Measurements from ENCODE around the gene GNG8.

DNA sequence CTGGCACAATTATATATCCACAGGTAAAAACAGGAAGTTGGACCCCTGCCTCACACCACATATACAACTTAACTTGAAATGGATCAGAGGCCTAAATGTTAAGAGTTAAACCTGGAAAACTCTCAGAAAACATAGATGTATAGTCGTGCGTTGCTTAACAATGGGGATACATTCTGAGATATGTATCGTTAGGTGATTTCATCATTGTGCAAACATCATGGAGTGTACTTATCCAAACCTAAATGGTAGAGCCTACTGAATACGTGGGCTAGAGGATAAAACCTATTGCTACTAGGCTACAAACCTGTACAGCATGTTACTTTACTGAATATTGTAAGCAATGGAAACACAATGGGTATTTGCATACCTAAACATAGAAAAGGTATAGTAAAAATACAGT lies 49.7 kb downstream of the GNG8 start:
- TF ChIP-seq, protein P1, sequence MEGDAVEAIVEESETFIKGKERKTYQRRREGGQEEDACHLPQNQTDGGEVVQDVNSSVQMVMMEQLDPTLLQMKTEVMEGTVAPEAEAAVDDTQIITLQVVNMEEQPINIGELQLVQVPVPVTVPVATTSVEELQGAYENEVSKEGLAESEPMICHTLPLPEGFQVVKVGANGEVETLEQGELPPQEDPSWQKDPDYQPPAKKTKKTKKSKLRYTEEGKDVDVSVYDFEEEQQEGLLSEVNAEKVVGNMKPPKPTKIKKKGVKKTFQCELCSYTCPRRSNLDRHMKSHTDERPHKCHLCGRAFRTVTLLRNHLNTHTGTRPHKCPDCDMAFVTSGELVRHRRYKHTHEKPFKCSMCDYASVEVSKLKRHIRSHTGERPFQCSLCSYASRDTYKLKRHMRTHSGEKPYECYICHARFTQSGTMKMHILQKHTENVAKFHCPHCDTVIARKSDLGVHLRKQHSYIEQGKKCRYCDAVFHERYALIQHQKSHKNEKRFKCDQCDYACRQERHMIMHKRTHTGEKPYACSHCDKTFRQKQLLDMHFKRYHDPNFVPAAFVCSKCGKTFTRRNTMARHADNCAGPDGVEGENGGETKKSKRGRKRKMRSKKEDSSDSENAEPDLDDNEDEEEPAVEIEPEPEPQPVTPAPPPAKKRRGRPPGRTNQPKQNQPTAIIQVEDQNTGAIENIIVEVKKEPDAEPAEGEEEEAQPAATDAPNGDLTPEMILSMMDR (conservative IDR thresholded peaks at IDR 0.05; ENCODE audit: low read depth, low read length): no peak
- no peak for TF ChIP-seq EZH2 (IDR thresholded peaks at IDR 0.05; ENCODE audit: borderline replicate concordance, low read depth, low read length, poor library complexity, severe bottlenecking)
